ENCODE data around the gene TOMM34. TPM values are rescaled to one million over a fixed set of nuclear protein-coding genes. Genes with fewer than 3 reads are reported as not detected.
A peak's percentile ranks its signal among the peaks of the same experiment; 100 is the strongest.

TOMM34 gene
- total and polyA plus RNA-seq, 9 of the 15 experiments (the other 6 are each of a cell fraction or from before 2014, with no cell fraction given), result 18.1 to 69.4 (median 41.7) TPM

GRCh38 chr20:44909872-44910689, 50.1 kb downstream of the TOMM34 start, which contains the start of gene PABPC1L (continued):
- TF ChIP-seq MGA (IDR thresholded peaks at IDR 0.05), result 0 out of 2 replicates have a peak, but pooled peaks have one; percentile 12
- peak; percentile 96 for TF ChIP-seq RBM22 (IDR thresholded peaks at IDR 0.05; ENCODE audit: low read depth, low read length, poor library complexity, severe bottlenecking)
- TF ChIP-seq CBX5 (IDR thresholded peaks at IDR 0.05; ENCODE audit: borderline replicate concordance, low read depth), result no peak
- TF ChIP-seq RREB1 (CRISPR knock-in tag; IDR thresholded peaks at IDR 0.05), result no peak; the same call in 1 of the 2 replicates
- peak; percentile 76 to 79 for TF ChIP-seq NRF1 (conservative IDR thresholded peaks at IDR 0.05 in 1 of 2, IDR thresholded peaks at IDR 0.05 in 1 of 2)
- peak; percentile 75 to 90 for TF ChIP-seq MNT (conservative IDR thresholded peaks at IDR 0.05)
